Measurements from ENCODE around the gene LONRF2.

LONRF2 gene

DNA sequence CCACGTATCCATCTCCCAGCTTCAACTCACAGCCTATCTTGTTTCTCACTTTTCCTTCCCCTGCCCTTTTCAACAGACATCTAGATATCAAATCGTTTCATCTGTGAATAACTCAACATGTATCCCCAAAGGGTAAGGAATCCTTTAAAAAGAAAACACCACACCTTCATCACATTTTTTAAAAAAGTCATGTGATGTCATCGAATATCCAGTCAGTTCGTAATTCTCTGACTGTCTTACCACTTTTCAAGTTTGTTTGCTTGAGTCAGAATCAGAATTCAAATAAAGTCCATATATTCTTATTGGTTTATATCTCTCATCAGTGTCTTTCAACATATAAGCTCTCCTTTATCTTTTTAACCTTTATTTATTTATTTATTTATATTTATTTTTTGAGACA lies 5.4 kb upstream of the LONRF2 start:
- DNase-seq = no peak
- in situ Hi-C loops (cut with HindIII; ENCODE audit: low pct_ligation_motif_present, low sequenced_read_pairs) = no loop called here
- TF ChIP-seq, protein P1, sequence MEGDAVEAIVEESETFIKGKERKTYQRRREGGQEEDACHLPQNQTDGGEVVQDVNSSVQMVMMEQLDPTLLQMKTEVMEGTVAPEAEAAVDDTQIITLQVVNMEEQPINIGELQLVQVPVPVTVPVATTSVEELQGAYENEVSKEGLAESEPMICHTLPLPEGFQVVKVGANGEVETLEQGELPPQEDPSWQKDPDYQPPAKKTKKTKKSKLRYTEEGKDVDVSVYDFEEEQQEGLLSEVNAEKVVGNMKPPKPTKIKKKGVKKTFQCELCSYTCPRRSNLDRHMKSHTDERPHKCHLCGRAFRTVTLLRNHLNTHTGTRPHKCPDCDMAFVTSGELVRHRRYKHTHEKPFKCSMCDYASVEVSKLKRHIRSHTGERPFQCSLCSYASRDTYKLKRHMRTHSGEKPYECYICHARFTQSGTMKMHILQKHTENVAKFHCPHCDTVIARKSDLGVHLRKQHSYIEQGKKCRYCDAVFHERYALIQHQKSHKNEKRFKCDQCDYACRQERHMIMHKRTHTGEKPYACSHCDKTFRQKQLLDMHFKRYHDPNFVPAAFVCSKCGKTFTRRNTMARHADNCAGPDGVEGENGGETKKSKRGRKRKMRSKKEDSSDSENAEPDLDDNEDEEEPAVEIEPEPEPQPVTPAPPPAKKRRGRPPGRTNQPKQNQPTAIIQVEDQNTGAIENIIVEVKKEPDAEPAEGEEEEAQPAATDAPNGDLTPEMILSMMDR (IDR thresholded peaks at IDR 0.05; ENCODE audit: low read depth, low read length, missing control alignments) = no peak
- peaks cover 20% of the 10 kb centered on the region for H3K27me3 ChIP-seq (replicated peaks)
- no peak overlapping the region for H3K27ac ChIP-seq
- H3K36me3 ChIP-seq (replicated peaks) = no peaks in the 10 kb centered on the region
- H3K4me3 ChIP-seq (ENCODE audit: low read depth, low read length) = no peak overlapping the region

DNA sequence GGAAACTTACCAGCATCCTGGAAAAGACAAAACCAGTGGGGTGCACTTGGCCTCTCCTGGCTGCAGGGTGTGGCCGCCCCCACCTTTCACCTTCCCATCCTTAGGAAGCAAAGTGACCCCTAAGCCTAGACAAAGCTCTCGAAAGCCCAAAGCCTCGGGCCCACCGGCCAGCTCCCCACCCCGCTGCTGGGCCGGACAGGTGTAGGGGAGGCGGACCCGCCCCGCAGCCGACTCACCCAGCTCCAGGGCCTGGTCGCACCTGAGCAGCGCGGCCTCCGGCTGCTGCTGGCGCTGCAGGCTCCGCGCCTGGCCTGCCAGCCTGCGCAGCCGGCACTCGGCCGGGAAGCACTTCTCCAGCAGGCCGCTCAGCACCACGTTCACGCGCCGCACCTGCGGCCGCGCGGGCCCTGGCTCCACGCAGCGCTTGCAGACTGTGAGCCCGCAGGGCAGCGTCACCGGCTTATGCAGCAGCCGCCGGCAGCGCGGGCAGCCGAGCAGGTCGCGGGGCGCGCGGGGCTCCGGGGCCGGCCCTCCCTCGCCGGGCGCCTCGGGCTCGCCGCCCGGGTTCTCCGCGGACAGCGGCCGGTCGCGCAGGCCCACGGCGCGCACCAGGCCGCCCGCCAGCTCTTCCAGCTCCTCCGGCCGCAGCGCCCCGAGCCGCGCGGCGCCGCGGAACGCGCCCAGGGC lies 979 bp downstream of the LONRF2 start:
- H3K27me3 ChIP-seq (replicated peaks) = peaks cover 49% of the 10 kb centered on the region
- peak; percentile 7 for DNase-seq
- no peaks in the 10 kb centered on the region for H3K36me3 ChIP-seq (replicated peaks)
- TF ChIP-seq, protein P1 (IDR thresholded peaks at IDR 0.05; ENCODE audit: low read depth, low read length, missing control alignments) = peak; percentile 1
- peak overlapping the region; percentile 33 for H3K4me3 ChIP-seq (ENCODE audit: low read depth, low read length)
- in situ Hi-C loops (cut with HindIII; ENCODE audit: low pct_ligation_motif_present, low sequenced_read_pairs) = no loop called here
- H3K27ac ChIP-seq = no peak overlapping the region

DNA sequence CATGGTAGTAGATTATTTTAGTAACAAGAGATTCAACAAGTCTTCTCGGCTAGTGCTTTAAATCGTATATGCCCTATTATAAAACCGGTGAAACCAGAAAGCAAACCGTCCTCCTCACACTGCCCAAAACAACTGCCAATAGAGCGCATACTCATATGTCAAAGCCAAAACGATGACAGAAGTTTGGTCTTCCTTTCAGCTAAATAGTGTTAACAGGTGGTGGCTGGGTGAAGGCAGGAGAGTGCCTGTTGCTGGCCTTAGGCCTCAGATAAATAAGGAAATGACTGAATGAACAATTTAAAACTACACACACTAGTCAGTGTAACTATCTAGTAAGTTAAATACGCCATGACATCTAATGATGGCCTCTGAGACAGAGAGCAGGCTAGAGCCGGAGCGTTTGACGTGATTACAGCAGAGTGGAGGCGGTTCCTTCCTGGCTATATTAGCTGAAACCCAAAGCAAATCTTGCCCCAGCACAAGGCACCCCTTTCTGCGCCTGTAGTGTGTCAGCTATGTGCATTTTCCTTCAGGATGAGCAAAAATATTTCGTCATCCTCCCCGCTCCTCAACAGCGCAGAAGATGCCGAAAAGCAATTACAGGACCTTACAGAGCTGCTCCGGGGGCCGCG lies 1.6 kb downstream of the LONRF2 start:
- no peak overlapping the region for H3K4me3 ChIP-seq (ENCODE audit: low read depth, low read length)

GRCh38 chr2:100317634-100318033 lies 4.7 kb downstream of the LONRF2 start:
- Histone ChIP-seq H3K36me3 (replicated peaks) (no peaks in the 10 kb centered on the region), H3K4me3 (ENCODE audit: low read depth, low read length) (no peak overlapping the region), H3K27me3 (replicated peaks) (peaks cover 28% of the 10 kb centered on the region), H3K27ac (no peak overlapping the region)
- TF ChIP-seq, protein P1 (IDR thresholded peaks at IDR 0.05; ENCODE audit: low read depth, low read length, missing control alignments) = no peak
- no peak for DNase-seq
- in situ Hi-C loops (cut with HindIII; ENCODE audit: low pct_ligation_motif_present, low sequenced_read_pairs) = no loop called here

More for the DNA sequence above, 1.6 kb downstream of the LONRF2 start:
- H3K27ac ChIP-seq = no peak overlapping the region
- TF ChIP-seq, protein P1 (IDR thresholded peaks at IDR 0.05; ENCODE audit: low read depth, low read length, missing control alignments) = no peak
- in situ Hi-C loops (cut with HindIII; ENCODE audit: low pct_ligation_motif_present, low sequenced_read_pairs) = no loop called here
- no peaks in the 10 kb centered on the region for H3K36me3 ChIP-seq (replicated peaks)
- no peak for DNase-seq
- peaks cover 49% of the 10 kb centered on the region for H3K27me3 ChIP-seq (replicated peaks)

DNA sequence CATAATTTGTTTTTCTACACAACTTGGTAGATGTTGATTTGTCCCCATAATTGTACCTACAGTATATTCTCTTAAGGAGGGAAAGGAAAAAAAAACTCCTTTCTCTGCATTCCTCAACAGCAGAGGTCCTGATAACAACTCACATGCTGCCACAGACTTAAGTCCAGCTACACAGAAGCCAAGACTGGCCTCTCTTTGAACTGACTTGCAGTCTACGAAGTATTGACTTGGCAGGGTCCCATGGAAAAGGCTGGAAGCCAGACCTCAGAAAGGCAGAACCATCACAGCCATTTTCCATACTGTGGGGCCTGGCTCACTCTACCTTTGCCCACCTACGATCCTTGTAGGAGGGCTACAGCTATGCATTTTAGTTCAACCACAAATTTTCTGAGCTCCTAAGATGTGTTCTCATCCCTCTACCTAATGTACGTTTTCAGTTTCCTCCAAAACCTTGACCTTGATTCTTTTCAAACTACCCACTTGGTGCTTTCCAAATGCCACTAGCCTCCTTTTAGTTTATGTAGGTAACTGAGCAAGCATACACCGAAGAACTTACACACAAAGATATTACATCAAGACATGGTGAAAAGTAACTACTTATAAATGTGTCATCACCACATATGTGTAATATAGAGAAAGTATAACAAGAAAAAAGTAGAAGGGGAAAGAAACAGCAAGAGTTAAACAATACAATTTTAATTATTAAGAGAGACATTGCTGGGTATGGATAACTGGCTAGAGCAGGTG lies 12.2 kb downstream of the LONRF2 start:
- Histone ChIP-seq H3K36me3 (replicated peaks) (no peaks in the 10 kb centered on the region), H3K27ac (no peak overlapping the region), H3K27me3 (replicated peaks) (peaks cover 2% of the 10 kb centered on the region), H3K4me3 (ENCODE audit: low read depth, low read length) (no peak overlapping the region)
- TF ChIP-seq, protein P1 (IDR thresholded peaks at IDR 0.05; ENCODE audit: low read depth, low read length, missing control alignments) = no peak
- no peak for DNase-seq
- in situ Hi-C loops (cut with HindIII; ENCODE audit: low pct_ligation_motif_present, low sequenced_read_pairs) = no loop called here
